K562 (cell line): ENCODE measurements around the gene RABGAP1. TPM values are rescaled to one million over a fixed set of nuclear protein-coding genes. Genes with fewer than 3 reads are reported as not detected.
A peak's percentile ranks its signal among the peaks of the same experiment; 100 is the strongest.

ENCODE experiments used
- ATAC-seq: fragments of 200-7000 bp; cut with Tn5 transposase; 3 replicates; pipeline ENCODE4 v1.9.1; 2020; ENCODE audit warnings: moderate library complexity
- BruUV-seq: library from RNA; stranded (reverse); fragments of 400-500 nt; replicated peaks from 2 replicates; lab custom pipeline; 2021; lab: Mats Ljungman, UMichigan
- CTCF ChIA-PET: fragments of 300-600 bp; formaldehyde crosslinking; extraction: SDS; loops from one replicate; lab custom pipeline; 2021; ENCODE audit warnings: low intra/inter-chr PET ratio; lab: Yijun Ruan, JAX
- POLR2A ChIA-PET: fragments of 300-600, 350-650 bp; sonication (Branson Sonifier 250); formaldehyde crosslinking; extraction: SDS; loops from one replicate; lab custom pipeline; 2021; ENCODE audit warnings: antibody characterized with exemption, inconsistent platforms; lab: Yijun Ruan, JAX
- DNase-seq, 4 experiments: peaks; one replicate each; pipeline versions ENCODE4 v3.0.0 to v3.0.0-alpha.2; 2011 to 2018; ENCODE audit warnings: low spot score in 3 of 4, mixed read lengths in 3 of 4; ENCODE audit errors: extremely low read depth in 1 of 4
- FAIRE-seq: peaks from 2 replicates; lab custom pipeline; 2011; peaks lifted over from hg19 to GRCh38; lab: Jason Lieb, UNC
- H2AFZ ChIP-seq: 2 replicates; pipeline ENCODE4 v1.6.0; 2011; ENCODE audit warnings: low read depth, low read length, control low read depth, inconsistent platforms
- H3K27ac ChIP-seq: fragments of 200-600 bp; 3 replicates; pipeline ENCODE4 v1.8.0; 2011; ENCODE audit warnings: low read depth, mild to moderate bottlenecking, control low read depth, inconsistent platforms, low read length, moderate library complexity, mixed read lengths; ENCODE audit errors: extremely low read depth
- H3K27me3 ChIP-seq, 2 experiments: fragments of 300-600 bp in 1 of 2; 2 replicates in 1 of 2; 3 replicates in 1 of 2; pipeline versions ENCODE4 v1.6.0 to v1.8.0; 2011; ENCODE audit warnings: inconsistent platforms in 2 of 2, low read length in 2 of 2, mild to moderate bottlenecking in 1 of 2, mixed read lengths in 1 of 2, moderate library complexity in 1 of 2; ENCODE audit not compliant: control insufficient read depth in 2 of 2, insufficient read depth in 2 of 2
- H3K36me3 ChIP-seq: fragments of 300-600 bp; 3 replicates; pipeline ENCODE4 v1.8.0; 2011; ENCODE audit warnings: mild to moderate bottlenecking, low read length, inconsistent platforms; ENCODE audit not compliant: control insufficient read depth, insufficient read depth
- H3K4me1 ChIP-seq, 2 experiments: fragments of 200-600 bp in 1 of 2; replicated peaks in 1 of 2; 2 replicates in 1 of 2; 3 replicates in 1 of 2; pipeline versions ENCODE4 v1.5.1 to v1.8.0; 2011; ENCODE audit warnings: inconsistent platforms in 2 of 2, low read length in 2 of 2, mild to moderate bottlenecking in 1 of 2, mixed read lengths in 1 of 2, moderate library complexity in 1 of 2; ENCODE audit not compliant: control insufficient read depth in 2 of 2, insufficient read depth in 2 of 2
- H3K4me2 ChIP-seq: 2 replicates; pipeline ENCODE4 v1.6.1; 2011; ENCODE audit warnings: low read length, control low read depth, inconsistent platforms, mixed read lengths; ENCODE audit not compliant: insufficient read depth
- H3K4me3 ChIP-seq: fragments of 200-600 bp; sonication (generic), shearing (Covaris generic); 2 replicates; pipeline ENCODE4 v1.5.1; 2016; ENCODE audit warnings: control low read depth, inconsistent platforms
- H3K79me2 ChIP-seq: fragments of 200-600 bp; 3 replicates; pipeline ENCODE4 v1.8.0; 2011; ENCODE audit warnings: low read length, inconsistent platforms; ENCODE audit not compliant: control insufficient read depth, insufficient read depth
- H3K9ac ChIP-seq, 2 experiments: 2 replicates each; pipeline versions ENCODE4 v1.6.0 to v1.6.1; 2011; ENCODE audit warnings: low read depth in 2 of 2, low read length in 2 of 2, control low read depth in 1 of 2, inconsistent platforms in 1 of 2, mild to moderate bottlenecking in 1 of 2, mixed read lengths in 1 of 2; ENCODE audit not compliant: insufficient read depth in 1 of 2
- H3K9me1 ChIP-seq: one replicate; pipeline ENCODE4 v1.6.0; 2011; ENCODE audit warnings: inconsistent platforms, mild to moderate bottlenecking, low read length, moderate library complexity; ENCODE audit not compliant: control insufficient read depth, insufficient read depth
- H3K9me3 ChIP-seq: replicated peaks from 2 replicates; pipeline ENCODE4 v1.5.1; 2011; ENCODE audit warnings: low read depth, low read length, inconsistent platforms; ENCODE audit not compliant: control insufficient read depth, insufficient read depth
- H4K20me1 ChIP-seq: replicated peaks from 2 replicates; pipeline ENCODE4 v1.6.1; 2011; ENCODE audit warnings: low read length, inconsistent platforms, mixed read lengths; ENCODE audit not compliant: control insufficient read depth, insufficient read depth
- POLR2G ChIP-seq: fragments of 200-400 bp; formaldehyde crosslinking; IDR thresholded peaks from 2 replicates; pipeline ENCODE4 v1.6.1; 2017; ENCODE audit warnings: low read depth, mild to moderate bottlenecking, antibody characterized with exemption, low read length, moderate library complexity
- RBM22 ChIP-seq: fragments of 200-400 bp; formaldehyde crosslinking; IDR thresholded peaks from 2 replicates; pipeline ENCODE4 v1.6.1; 2018; ENCODE audit warnings: low read length, low read depth; ENCODE audit not compliant: poor library complexity, severe bottlenecking
- RFX7 ChIP-seq: fragments of 250-450 bp; sonication (Bioruptor Pico); IDR thresholded peaks from 2 replicates; pipeline ENCODE4 v1.5.1; 2021; ENCODE audit warnings: mild to moderate bottlenecking
- TAF1 ChIP-seq: IDR thresholded peaks from 2 replicates; pipeline ENCODE4 v1.6.1; 2011; ENCODE audit warnings: mild to moderate bottlenecking, low read length, moderate library complexity; ENCODE audit not compliant: insufficient read depth, control insufficient read depth, severe bottlenecking; ENCODE audit errors: extremely low read depth
- TFE3 ChIP-seq: fragments of 450-650 bp; formaldehyde crosslinking; IDR thresholded peaks from 2 replicates; pipeline ENCODE4 v1.4.0; 2020; ENCODE audit warnings: mild to moderate bottlenecking, mixed read lengths
- ZNF384 ChIP-seq: IDR thresholded peaks from 2 replicates; pipeline ENCODE4 v1.6.1; 2012; ENCODE audit warnings: low read depth, low read length, improper control_type of control experiment
- WGBS: fragments of 100-300 bp; shearing (Covaris generic); methylation state at CpG from one replicate; pipeline ENCODE4 v1.1.6; 2016; ENCODE audit warnings: low coverage, mixed read lengths; ENCODE audit not compliant: insufficient coverage; ENCODE audit errors: missing lambda C conversion rate; 5-methylcytosine and 5-hydroxymethylcytosine counted together
- in situ Hi-C: fragments of 300-500 bp; cut with MboI; formaldehyde crosslinking; loops from 4 replicates; pipeline ENCODE4 v1.15.0; 2018; ENCODE audit warnings: inconsistent platforms, mixed read lengths
- intact Hi-C: fragments of 100-400 bp; cut with micrococcal nuclease; formaldehyde crosslinking; loops from 2 replicates; pipeline ENCODE4 v1.14.2; 2022
- polyA plus RNA-seq, 8 experiments: library from polyadenylated mRNA; depleted of rRNA in 4 of 8; stranded (reverse) in 5 of 8; unstranded in 3 of 8; fragments of >200 nt; fragmentation: Nextera tagmentation in 2 of 8; fragmentation: Illumina TruSeq in 1 of 8; extraction: Ambion mirVana in 2 of 8; extraction: Trizol in 1 of 8; gene quantifications; 2 replicates each; pipeline versions ENCODE4 v1.2.1 to v1.2.3, GENCODE V29; 2011 to 2014; ENCODE audit warnings: inconsistent platforms in 1 of 8, missing spikeins in 1 of 8
- total RNA-seq, 7 experiments: library from RNA; depleted of rRNA in 6 of 7; stranded (reverse); fragments of >200 nt in 6 of 7; fragmentation: Illumina TruSeq in 2 of 7; extraction: Trizol in 2 of 7; gene quantifications; 2 replicates each; pipeline versions ENCODE4 v1.2.1 to v1.2.3, GENCODE V29; 2011 to 2021; ENCODE audit warnings: low replicate concordance in 1 of 7

The RABGAP1 gene
- total and polyA plus RNA-seq, 9 of the 15 experiments (the other 6 are each of a cell fraction or from before 2014, with no cell fraction given) = 1.5 to 22.7 (median 13.1) TPM

DNA sequence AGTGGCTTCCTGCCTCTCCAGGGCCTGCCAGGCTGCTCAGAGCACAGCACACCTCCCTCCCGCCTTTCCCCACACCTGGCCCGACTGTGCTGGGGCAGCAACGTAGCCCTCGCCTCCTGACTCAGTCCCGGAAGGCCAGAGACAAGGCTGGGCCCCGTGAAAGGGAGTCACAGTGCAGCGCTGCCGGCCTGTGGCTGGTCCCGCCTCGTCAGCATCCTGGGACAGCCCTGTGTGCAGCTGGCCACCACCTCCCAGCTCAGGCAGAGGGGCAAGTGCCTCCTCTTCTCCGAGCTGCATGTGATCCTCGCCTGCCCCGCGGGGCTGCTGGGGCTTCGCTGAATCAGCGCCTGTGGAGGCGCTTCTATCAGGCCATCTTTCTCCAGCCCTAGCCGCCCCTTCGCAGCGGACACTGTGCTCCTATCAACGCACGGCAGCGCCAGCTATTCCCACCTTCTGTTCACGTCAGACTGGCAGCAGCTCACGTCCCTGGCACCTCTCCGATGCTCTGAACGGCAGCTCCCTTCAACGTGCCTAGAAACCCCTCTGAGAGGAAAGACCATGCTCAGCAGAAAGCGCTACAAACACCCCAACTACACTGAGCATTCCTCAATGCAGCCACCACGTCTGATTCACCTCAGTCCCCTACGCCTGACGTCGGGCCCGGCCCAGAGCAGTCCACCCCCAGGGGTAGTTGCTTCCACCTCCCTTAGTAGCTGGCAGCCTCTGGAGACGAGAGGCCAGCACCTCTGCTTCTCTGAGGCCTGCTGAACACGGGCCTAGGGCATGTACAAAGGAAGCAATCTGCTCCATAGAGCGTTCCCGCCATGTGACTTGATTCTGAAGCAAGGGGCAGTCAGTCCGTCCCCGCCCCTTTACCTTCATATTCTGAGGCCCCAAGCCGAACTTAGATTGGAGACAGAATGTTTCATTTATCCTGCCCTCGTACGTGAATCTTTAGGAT lies 171.5 kb downstream of the RABGAP1 start:
- CTCF ChIA-PET = no interaction called here
- no peak overlapping the region for H3K27ac ChIP-seq
- intact Hi-C loops = no loop called here

DNA sequence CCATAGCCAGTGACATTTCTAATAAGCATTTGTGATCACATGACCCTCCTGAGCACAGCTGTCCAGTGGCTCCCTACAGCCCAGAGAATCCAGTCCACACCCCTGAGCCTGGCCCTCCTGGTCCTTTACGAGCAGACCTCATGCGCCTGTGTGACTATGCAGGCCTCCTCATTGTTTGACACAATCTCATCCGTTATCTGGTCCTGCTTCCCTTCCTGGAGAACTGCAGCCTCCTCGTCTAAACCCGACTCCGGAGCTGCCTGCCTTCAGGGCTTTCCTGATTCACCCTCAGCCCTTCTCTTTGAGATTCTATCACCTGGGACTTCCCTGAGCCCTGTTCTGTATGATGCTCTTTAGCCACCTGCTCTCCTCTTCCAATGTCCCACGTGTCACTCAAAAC lies 172.4 kb downstream of the RABGAP1 start:
- H3K27ac ChIP-seq = no peak overlapping the region
- H3K4me1 ChIP-seq = peaks cover 0 to 6% of the 10 kb centered on the region in 2 experiments; a peak in 1 of 5 replicates
- 0 out of 2 replicates have a peak, but pooled peaks cover 2% of the 10 kb centered on the region for H4K20me1 ChIP-seq
- in situ Hi-C loops (no loop called here), intact Hi-C loops (no loop called here)
- H3K9me3 ChIP-seq = no peaks in the 10 kb centered on the region
- peaks cover 71% of the 10 kb centered on the region; the same call in 2 of the 3 replicates for H3K36me3 ChIP-seq
- ATAC-seq = peak; percentile 10; the same call in 1 of the 3 replicates
- POLR2A ChIA-PET = interaction anchor here (1.0 to 1.5 kb wide), 2 partner anchors 10 kb away, joined by 3 to 9 read pairs; no protein-coding TSS in a partner anchor
- H2AFZ ChIP-seq = no peak overlapping the region
- H3K79me2 ChIP-seq = no peaks in the 10 kb centered on the region
- FAIRE-seq = no peak
- CTCF ChIA-PET = no interaction called here
- H3K9ac ChIP-seq = no peak overlapping the region
- TF ChIP-seq RFX7 (CRISPR knock-in tag) = no peak
- peak; percentile 70 for TF ChIP-seq TFE3
- no peak overlapping the region for H3K4me2 ChIP-seq
- no peaks in the 10 kb centered on the region for H3K27me3 ChIP-seq
- no peaks in the 10 kb centered on the region for H3K9me1 ChIP-seq
- WGBS = 71% methylated on average over 4 of the region's 7 CpGs
- no peak overlapping the region for H3K4me3 ChIP-seq
- no peak for DNase-seq
- no TSS peak for BruUV-seq

More for the DNA sequence above, 171.5 kb downstream of the RABGAP1 start:
- Histone ChIP-seq H3K9ac (no peak overlapping the region; a peak in 2 of 4 replicates), H3K4me2 (no peak overlapping the region), H3K27me3 (no peaks in the 10 kb centered on the region), H3K4me3 (no peak overlapping the region), H3K9me1 (no peaks in the 10 kb centered on the region), H4K20me1 (0 out of 2 replicates have a peak, but pooled peaks cover 2% of the 10 kb centered on the region), H3K36me3 (peaks cover 78% of the 10 kb centered on the region; the same call in 2 of the 3 replicates), H3K4me1 (peaks cover 0 to 6% of the 10 kb centered on the region in 2 experiments; a peak in 1 of 5 replicates)
- ATAC-seq = peak; percentile 20
- 86% methylated on average over 33 of the region's 43 CpGs for WGBS
- no TSS peak for BruUV-seq
- in situ Hi-C loops = no loop called here
- no peak for DNase-seq
- POLR2A ChIA-PET = interaction anchor here (0.8 to 1.5 kb wide), 3 partner anchors 9 to 20 kb away, joined by 3 to 9 read pairs (median 3); no protein-coding TSS in a partner anchor
- TF ChIP-seq TAF1 = no peak
- no peak for TF ChIP-seq ZNF384
- TF ChIP-seq POLR2G = peak; percentile 70
- peak; percentile 94 for TF ChIP-seq RBM22
- TF ChIP-seq, all 486 proteins: peak for 2
- no peak for FAIRE-seq
- H3K79me2 ChIP-seq = no peaks in the 10 kb centered on the region
- no peaks in the 10 kb centered on the region for H3K9me3 ChIP-seq
- no peak overlapping the region for H2AFZ ChIP-seq
